ENCODE measurements around the gene MAP7D2.

MAP7D2 gene

DNA sequence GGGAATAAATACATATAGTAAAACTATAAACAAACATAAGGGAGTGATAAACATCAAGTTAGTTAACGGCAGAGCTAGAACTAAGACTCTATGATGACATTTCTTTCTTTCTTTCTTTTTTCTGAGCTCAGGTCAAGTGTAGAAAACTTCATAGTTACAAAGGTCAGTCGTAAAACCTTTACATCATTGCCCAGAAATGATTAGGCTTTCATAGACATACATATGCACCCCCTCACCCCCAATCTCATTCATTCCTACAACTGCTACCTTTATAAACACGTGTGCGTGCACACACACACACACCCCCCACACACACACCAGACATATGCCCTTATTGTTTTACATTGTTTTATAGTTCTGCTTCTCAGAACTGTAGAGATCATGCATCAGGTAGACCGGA is 19.2 kb upstream of the MAP7D2 start:
- Histone ChIP-seq H2AFZ (ENCODE audit: low read depth, low read length) (no peak overlapping the region), H3K4me3 (ENCODE audit: low read length) (no peak overlapping the region), H3K4me2 (ENCODE audit: low read length) (no peak overlapping the region), H3K9ac (ENCODE audit: low read length) (no peak overlapping the region), H3K4me1 (ENCODE audit: low read length) (peaks cover 32% of the 10 kb centered on the region), H3K27me3 (ENCODE audit: low read depth, low read length) (no peaks in the 10 kb centered on the region), H3K9me3 (ENCODE audit: insufficient read depth, low read length) (no peaks in the 10 kb centered on the region), H3K36me3 (replicated peaks; ENCODE audit: low read depth, low read length) (peaks cover 46% of the 10 kb centered on the region), H4K20me1 (ENCODE audit: insufficient read depth, low read length) (peaks cover 33% of the 10 kb centered on the region), H3K27ac (ENCODE audit: low read length) (no peak overlapping the region), H3K79me2 (ENCODE audit: low read length) (peaks cover 57% of the 10 kb centered on the region)
- TF ChIP-seq, protein P1, sequence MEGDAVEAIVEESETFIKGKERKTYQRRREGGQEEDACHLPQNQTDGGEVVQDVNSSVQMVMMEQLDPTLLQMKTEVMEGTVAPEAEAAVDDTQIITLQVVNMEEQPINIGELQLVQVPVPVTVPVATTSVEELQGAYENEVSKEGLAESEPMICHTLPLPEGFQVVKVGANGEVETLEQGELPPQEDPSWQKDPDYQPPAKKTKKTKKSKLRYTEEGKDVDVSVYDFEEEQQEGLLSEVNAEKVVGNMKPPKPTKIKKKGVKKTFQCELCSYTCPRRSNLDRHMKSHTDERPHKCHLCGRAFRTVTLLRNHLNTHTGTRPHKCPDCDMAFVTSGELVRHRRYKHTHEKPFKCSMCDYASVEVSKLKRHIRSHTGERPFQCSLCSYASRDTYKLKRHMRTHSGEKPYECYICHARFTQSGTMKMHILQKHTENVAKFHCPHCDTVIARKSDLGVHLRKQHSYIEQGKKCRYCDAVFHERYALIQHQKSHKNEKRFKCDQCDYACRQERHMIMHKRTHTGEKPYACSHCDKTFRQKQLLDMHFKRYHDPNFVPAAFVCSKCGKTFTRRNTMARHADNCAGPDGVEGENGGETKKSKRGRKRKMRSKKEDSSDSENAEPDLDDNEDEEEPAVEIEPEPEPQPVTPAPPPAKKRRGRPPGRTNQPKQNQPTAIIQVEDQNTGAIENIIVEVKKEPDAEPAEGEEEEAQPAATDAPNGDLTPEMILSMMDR (IDR thresholded peaks at IDR 0.05; ENCODE audit: low read depth, low read length): no peak
- TF ChIP-seq EZH2phosphoT487 (IDR thresholded peaks at IDR 0.05; ENCODE audit: low read depth): no peak

DNA sequence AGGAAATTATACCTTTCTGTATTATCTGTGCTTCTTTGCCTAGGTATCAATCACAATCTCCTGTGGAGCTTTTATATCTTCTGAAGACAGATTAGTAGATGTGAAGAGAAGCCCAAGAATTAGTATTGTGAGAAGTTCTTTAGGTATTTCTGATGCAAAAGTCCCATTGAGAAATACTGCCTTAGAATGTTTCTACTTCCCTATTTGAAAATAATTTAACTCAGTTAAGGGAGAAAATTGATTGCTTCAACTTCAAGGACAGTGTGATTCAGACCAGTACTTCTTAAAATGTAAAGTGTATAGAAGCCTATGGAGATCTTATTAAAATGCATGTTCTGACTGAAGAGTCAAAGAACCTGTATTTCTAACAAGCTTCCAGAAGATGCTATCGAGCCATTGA is 16.0 kb upstream of the MAP7D2 start:
- no peak overlapping the region for H3K9ac ChIP-seq (ENCODE audit: low read length)
- no peak overlapping the region for H3K4me3 ChIP-seq (ENCODE audit: low read length)
- H3K27ac ChIP-seq (ENCODE audit: low read length): peak overlapping the region; percentile 56
- H3K9me3 ChIP-seq (ENCODE audit: insufficient read depth, low read length): no peaks in the 10 kb centered on the region
- H3K4me1 ChIP-seq (ENCODE audit: low read length): peaks cover 18% of the 10 kb centered on the region
- peaks cover 14% of the 10 kb centered on the region for H4K20me1 ChIP-seq (ENCODE audit: insufficient read depth, low read length)
- H3K36me3 ChIP-seq (replicated peaks; ENCODE audit: low read depth, low read length): peaks cover 42% of the 10 kb centered on the region
- no peaks in the 10 kb centered on the region for H3K27me3 ChIP-seq (ENCODE audit: low read depth, low read length)
- TF ChIP-seq EZH2phosphoT487 (IDR thresholded peaks at IDR 0.05; ENCODE audit: low read depth): no peak
- TF ChIP-seq, protein P1 (IDR thresholded peaks at IDR 0.05; ENCODE audit: low read depth, low read length): no peak
- H3K4me2 ChIP-seq (ENCODE audit: low read length): peak overlapping the region; percentile 33; the same call in 1 of the 2 replicates
- H3K79me2 ChIP-seq (ENCODE audit: low read length): peaks cover 27% of the 10 kb centered on the region
- H2AFZ ChIP-seq (ENCODE audit: low read depth, low read length): no peak overlapping the region

DNA sequence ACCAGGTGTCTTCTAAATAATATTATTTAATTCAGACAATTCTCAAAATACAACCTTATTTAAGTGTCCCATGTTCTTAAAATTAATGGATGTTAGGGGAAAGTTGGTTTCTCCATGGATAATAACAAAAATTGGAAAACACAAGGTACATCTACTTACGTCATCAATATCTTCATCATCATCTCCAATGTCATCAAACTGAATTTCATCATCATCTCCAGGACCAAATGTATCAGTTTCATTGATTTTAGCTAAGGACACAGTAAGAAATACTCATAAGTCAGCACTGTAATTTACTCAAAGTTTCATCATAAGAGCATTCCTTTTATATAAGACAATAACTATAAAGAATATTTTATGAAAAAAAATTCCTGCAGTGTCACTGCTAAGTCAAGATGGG is 13.7 kb upstream of the MAP7D2 start:
- no peak for TF ChIP-seq EZH2phosphoT487 (IDR thresholded peaks at IDR 0.05; ENCODE audit: low read depth)
- TF ChIP-seq, protein P1 (IDR thresholded peaks at IDR 0.05; ENCODE audit: low read depth, low read length): no peak
- no peaks in the 10 kb centered on the region for H3K27me3 ChIP-seq (ENCODE audit: low read depth, low read length)
- H3K36me3 ChIP-seq (replicated peaks; ENCODE audit: low read depth, low read length): peaks cover 35% of the 10 kb centered on the region
- H2AFZ ChIP-seq (ENCODE audit: low read depth, low read length): no peak overlapping the region
- H3K79me2 ChIP-seq (ENCODE audit: low read length): peaks cover 10% of the 10 kb centered on the region
- no peak overlapping the region for H3K4me3 ChIP-seq (ENCODE audit: low read length)
- H3K4me2 ChIP-seq (ENCODE audit: low read length): no peak overlapping the region
- H3K27ac ChIP-seq (ENCODE audit: low read length): no peak overlapping the region
- H3K4me1 ChIP-seq (ENCODE audit: low read length): peaks cover 18% of the 10 kb centered on the region
- no peaks in the 10 kb centered on the region for H3K9me3 ChIP-seq (ENCODE audit: insufficient read depth, low read length)
- no peak overlapping the region for H3K9ac ChIP-seq (ENCODE audit: low read length)
- H4K20me1 ChIP-seq (ENCODE audit: insufficient read depth, low read length): peaks cover 14% of the 10 kb centered on the region

DNA sequence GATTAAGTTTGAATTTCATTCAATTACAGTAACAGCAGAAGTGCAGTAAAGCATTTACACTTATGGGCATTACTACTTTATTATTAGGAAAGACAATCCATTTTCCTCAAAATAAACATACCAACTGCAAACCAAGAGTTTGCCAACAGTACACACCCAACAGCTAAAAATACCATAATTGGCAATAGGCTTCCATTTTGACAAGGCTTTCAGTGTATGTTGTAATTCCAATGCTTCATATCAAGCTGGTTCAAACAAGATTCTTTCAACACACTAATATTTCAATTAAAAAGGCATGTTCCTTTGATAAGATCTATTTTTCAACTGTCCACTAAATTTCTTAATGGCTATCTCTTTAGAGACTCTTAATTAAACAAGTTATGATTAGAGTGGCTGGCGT is 12.8 kb upstream of the MAP7D2 start:
- Histone ChIP-seq H3K36me3 (replicated peaks; ENCODE audit: low read depth, low read length) (peaks cover 38% of the 10 kb centered on the region), H3K4me3 (ENCODE audit: low read length) (no peak overlapping the region), H3K27ac (ENCODE audit: low read length) (no peak overlapping the region), H2AFZ (ENCODE audit: low read depth, low read length) (no peak overlapping the region), H4K20me1 (ENCODE audit: insufficient read depth, low read length) (peaks cover 14% of the 10 kb centered on the region), H3K4me2 (ENCODE audit: low read length) (no peak overlapping the region), H3K9me3 (ENCODE audit: insufficient read depth, low read length) (no peaks in the 10 kb centered on the region), H3K27me3 (ENCODE audit: low read depth, low read length) (no peaks in the 10 kb centered on the region), H3K4me1 (ENCODE audit: low read length) (peaks cover 18% of the 10 kb centered on the region), H3K79me2 (ENCODE audit: low read length) (peaks cover 7% of the 10 kb centered on the region; the same call in 1 of the 2 replicates), H3K9ac (ENCODE audit: low read length) (no peak overlapping the region)
- TF ChIP-seq EZH2phosphoT487 (IDR thresholded peaks at IDR 0.05; ENCODE audit: low read depth): no peak
- TF ChIP-seq, protein P1 (IDR thresholded peaks at IDR 0.05; ENCODE audit: low read depth, low read length): no peak
